HG03103 (cell line): Measurements from ENCODE around the gene LRP6.

Experiments used
- ATAC-seq: cut with Tn5 transposase; IDR thresholded peaks from one replicate; pipeline ENCODE4 v1.9.1; 2021; ENCODE audit warnings: low read depth; ENCODE audit not compliant: unreplicated experiment

LRP6 gene

GRCh38 chr12:12217018-12217359 is 49.9 kb downstream of the LRP6 start:
- ATAC-seq: no peak

DNA sequence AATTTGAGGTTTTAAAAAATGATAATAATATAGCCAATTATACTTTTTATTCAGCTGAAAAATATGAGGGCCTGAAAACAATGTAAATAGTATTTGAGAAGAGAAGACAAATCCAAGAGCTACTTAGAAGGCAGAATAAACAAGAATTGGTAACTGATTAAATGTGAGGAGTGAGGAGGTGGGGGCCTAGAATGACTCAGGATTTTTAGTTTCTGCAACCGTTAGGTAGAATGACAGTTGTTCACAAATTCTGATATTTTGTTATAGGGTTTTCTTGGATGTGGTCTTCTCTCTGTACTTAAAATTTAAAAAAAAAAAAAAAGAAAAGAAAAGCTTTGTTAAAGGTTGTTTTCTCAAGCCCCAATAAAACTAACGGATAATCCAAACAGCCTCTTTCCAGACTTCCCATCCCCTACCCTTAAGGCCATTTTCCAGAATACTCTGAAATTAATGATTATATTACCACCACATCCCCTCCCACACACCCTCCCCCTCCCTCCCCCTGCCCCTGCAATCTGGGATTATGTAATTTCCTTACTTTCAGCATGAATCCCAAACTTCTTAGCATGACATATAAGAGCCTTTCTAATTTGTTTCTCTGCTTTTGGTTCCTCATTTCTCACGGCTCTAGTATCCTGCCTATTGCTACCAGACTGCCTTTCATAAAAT is 50.4 kb downstream of the LRP6 start:
- ATAC-seq: no peak

GRCh38 chr12:12214635-12215131 is 52.2 kb downstream of the LRP6 start:
- no peak for ATAC-seq

- ATAC-seq: no peak
Measured at GRCh38 chr12:12214201-12214600, 52.6 kb downstream of the LRP6 start.

GRCh38 chr12:12212769-12213168 is 54.1 kb downstream of the LRP6 start:
- no peak for ATAC-seq

DNA sequence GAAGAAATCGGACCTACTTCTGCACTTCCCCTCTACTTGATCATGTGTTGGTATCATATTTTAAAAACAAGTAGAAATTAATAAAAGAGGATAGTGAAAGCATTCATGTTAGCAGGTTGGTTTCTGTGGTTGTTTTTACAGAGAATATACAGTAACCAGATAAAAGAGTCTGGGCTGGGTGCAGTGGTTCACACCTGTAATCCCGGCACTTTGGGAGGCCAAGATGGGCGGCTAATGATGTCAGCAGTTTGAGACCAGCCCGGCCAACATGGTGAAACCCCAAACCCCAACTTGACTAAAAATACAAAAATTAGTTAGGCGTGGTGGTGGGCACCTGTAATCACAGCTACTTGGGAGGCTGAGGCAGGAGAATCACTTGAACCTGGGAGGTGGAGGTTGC is 55.9 kb downstream of the LRP6 start:
- ATAC-seq: no peak

DNA sequence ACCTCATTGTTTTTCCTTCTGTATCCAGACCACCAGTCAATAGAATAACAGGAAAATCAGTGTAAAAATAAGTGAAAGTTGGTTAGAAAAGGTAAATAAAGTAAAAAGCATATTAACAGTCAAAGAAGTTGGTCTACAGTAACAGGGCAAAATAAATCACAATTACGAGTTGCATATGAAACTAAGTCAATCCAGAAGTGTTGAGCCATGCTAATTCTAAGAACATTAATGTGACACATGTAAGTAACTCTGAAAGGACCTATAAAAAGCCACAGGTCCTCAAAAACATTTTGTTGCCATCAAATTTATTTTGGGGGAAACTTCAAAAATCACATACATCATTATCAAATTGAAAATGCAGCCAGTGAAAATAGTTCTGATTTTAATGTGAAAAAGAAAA is 56.4 kb downstream of the LRP6 start:
- ATAC-seq: no peak

DNA sequence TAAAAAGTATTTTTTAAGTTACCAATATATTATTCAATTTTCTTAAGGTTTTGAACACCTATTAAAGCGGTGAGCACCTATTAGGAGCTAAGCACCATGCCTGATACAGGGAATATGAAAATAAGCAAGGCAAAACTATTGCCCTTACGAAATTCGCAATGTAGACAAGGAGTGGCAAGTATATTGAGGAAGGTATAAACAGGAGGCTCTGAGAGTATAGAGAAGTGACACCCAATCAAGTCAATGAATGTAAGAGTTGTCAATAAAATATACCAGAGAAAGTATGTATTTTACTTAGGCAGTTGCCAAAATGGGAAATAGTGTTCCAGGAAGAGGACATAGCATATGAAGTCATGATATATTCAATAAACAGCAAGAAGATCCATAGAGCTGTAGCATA is 57.2 kb downstream of the LRP6 start:
- ATAC-seq: no peak

GRCh38 chr12:12209043-12209442 is 57.8 kb downstream of the LRP6 start:
- ATAC-seq: no peak

- no peak for ATAC-seq
Measured at GRCh38 chr12:12207746-12208145, 59.1 kb downstream of the LRP6 start.

DNA sequence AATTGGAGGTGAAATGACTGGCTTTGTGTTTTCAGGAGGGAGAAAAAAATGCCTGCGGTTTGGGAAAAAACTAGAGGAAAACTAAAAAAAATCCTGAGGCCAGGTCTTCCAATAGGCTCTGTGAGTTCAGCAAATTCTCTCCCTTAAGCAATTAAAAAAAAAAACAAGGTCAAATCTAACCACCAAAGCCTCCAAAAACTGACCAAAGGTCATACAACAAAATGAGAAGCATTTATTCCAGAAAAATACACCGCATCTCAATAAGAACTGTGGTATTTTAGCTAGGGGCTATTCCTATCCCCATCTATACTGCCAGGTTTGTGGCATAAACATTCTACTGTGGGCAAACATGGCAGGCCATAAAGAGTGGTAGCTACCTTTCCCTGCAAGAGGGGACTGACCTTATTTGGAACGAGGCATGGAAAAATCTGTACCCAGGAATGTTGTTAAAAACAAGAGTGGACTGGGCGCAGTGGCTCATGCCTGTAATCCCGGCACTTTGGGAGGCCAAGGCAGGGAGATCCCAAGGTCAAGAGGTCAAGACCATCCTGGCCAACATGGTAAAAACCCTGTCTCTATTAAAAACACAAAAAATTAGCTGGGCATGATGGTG is 60.0 kb downstream of the LRP6 start:
- ATAC-seq: no peak

DNA sequence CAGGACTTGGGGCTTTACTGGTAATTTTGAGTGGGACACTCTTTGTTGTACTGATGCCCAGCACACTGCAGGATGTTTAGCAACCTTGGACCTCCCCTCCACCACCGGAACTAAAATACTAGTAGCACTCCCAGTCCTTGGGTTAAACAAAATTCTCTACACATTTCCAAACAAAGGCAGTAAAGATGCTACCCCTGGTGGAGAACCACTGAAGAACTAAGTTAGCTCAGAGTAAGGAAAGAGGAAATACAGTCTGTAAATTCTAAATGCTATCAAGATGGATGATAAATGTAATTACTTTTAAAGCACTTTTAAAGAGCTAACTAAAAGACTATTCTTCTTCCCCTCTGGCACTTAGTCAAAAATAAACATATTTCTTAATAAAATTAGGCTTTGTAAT is 64.1 kb downstream of the LRP6 start:
- no peak for ATAC-seq

- ATAC-seq: no peak
Measured at GRCh38 chr12:12202105-12202504, 64.7 kb downstream of the LRP6 start.

- no peak for ATAC-seq
Measured at GRCh38 chr12:12201274-12201758, 65.5 kb downstream of the LRP6 start.

GRCh38 chr12:12200363-12200762 is 66.5 kb downstream of the LRP6 start:
- ATAC-seq: no peak

DNA sequence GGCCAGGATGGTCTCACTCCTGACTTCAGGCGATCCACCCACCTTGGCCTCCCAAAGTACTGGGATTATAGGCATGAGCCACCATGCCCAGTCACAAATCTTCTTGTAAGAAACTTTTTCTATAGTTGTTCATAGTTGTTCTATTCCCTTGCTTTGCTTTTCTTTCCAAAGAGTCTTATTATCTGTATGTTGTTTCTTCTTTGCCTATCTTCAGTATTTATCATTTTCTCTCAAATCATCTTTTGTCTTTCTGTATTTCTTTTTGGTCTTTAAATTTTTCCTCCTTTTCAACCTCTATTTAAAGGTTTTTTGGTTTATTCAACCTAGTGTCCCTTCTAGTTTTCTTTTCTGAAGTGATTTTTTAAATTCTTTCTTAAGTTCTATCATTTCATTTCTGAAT is 68.7 kb downstream of the LRP6 start:
- ATAC-seq: no peak

DNA sequence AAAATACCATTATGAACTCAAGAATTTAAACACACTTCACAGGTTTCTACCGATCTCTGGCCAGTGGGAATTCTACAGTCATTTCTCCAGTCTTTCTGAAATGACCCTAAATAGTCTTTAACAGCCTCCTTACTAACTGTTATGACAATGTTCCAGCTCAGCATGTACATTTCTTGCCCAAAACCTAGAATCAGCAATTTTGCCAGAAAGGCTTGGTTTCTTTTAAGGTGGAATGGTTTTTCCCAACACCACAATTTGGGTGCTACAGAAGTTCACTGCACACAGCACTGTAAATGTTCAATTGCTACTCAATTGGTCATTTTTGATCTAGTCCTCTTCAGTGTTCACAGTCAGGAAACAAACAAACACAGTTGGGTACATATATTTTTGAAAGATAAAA is 69.7 kb downstream of the LRP6 start:
- no peak for ATAC-seq

GRCh38 chr12:12195516-12195915 is 71.3 kb downstream of the LRP6 start:
- ATAC-seq: no peak

GRCh38 chr12:12195081-12195480 is 71.8 kb downstream of the LRP6 start:
- ATAC-seq: no peak

DNA sequence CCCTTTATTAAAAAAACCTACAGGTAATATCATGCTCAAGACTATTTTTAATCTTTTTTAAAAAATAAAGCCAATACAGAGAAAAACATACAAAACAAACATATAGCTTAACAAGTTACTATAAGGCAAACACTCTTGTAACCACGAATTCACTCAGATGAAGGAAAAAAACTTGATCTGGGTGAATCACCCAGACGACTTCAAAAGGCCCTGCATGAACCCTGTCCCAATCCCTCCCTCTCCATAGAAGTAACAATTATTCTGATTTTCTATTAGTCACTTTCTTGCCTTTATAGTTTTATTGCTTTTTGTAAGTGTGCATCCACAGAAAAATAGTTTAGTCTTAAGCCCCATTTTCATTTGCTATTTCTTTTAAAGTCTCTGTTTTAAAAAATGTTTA is 72.6 kb downstream of the LRP6 start:
- ATAC-seq: no peak

DNA sequence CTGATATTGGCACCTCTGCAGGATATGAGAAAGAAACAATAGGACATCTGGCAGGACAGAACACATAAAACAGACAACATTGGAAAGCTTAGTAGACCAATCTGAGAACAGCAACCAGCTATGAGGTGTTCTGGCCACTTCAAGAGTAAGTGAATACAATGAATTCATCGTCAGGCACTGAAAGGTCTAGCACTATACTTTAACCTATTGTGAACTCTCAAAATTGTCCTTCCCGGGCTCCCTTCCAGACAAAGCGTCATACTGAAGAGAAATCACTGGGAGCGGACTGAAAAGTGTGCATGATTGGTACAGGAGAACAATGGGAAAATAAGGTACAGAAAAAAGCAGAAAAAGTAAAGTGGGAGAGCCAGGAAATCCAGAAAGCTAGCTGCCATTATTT is 75.8 kb downstream of the LRP6 start:
- ATAC-seq: no peak

GRCh38 chr12:12190087-12190809 is 76.6 kb downstream of the LRP6 start:
- no peak for ATAC-seq
